NCI-H446 treated with DMSO at 0.1 percent for 48 hours (cell line): Measurements from ENCODE around the gene SULT1C3.

Experiments
- DNase-seq: peaks from one replicate; lab custom pipeline; 2025; lab: John Stamatoyannopoulos, UW

SULT1C3 gene

DNA sequence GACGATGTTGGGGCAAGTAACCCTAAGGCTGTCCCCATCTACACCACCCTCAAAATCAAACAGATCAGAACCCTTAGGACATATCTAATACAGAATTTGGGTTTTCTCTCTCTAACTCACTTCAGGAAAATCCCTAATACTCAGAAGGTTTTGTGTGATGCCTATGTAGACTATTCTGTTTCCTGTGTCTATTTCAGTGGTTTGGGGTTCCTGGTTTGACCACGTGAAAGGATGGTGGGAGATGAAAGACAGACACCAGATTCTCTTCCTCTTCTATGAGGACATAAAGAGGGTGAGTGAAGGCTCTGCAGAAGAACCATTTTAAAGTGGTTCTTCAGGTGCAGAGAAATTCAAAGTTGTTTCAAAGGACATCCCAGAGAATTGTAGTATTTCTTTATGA is 65.2 kb downstream of the SULT1C3 start:
- no peak for DNase-seq

GRCh38 chr2:108305901-108306300 is 66.1 kb downstream of the SULT1C3 start:
- no peak for DNase-seq

DNA sequence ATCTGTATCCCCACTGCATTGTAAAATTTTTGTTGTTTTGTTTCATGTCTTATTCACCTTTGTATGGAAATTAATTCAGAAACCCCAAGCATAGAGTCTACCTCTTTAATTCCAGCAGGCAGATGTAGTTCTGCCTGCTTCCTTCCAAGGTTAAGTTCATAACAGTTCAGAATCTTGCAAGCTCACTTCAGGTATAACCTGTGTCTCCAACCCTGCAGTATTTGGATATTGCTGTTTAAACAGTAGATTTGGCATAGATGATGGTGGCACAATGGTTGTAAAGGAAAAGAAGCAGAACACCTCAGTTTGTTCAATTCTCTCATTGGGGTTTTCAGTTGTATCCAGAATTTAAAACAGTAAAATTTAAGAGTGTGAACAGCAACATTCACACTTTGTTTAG is 70.1 kb downstream of the SULT1C3 start:
- DNase-seq: no peak
